NCI-H2081 (cell line): ENCODE results near the gene APBA2.

Experiments used
- DNase-seq, 2 experiments: peaks; one replicate each; lab custom pipeline; 2025; lab: John Stamatoyannopoulos, UW

APBA2 gene

GRCh38 chr15:29120593-29121368, 235.0 kb downstream of the APBA2 start:
- no peak for DNase-seq

- no peak for DNase-seq
These were observed 235.5 kb downstream of the APBA2 start for GRCh38 chr15:29121369-29121656.

- no peak for DNase-seq
These were observed 236.1 kb downstream of the APBA2 start for GRCh38 chr15:29121907-29122306.

- no peak for DNase-seq
These were observed 236.7 kb downstream of the APBA2 start for GRCh38 chr15:29122506-29122905.

- no peak for DNase-seq
These were observed 237.4 kb downstream of the APBA2 start for GRCh38 chr15:29123171-29123570.

DNA sequence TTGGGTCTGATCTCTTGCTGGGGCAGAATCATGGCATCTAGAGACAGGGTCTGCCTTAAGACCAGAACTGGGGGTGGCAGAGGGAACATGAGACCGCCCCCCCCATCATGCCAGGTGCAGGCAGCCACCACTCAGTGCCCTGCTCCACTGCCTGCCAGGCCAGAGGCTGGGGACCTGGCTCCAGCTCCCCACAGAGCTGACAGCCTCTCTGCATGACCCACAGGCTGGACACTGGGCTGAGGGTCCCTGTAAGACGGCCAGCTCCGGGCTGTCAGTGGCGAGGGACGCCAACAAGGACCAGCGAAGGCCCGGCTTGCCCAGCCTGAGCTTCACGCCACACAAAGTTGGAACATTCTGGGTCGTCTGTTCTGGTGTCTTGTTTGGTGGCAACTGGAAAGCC, 238.2 kb downstream of the APBA2 start:
- no peak for DNase-seq

GRCh38 chr15:29124581-29125381, 239.0 kb downstream of the APBA2 start:
- no peak for DNase-seq

DNA sequence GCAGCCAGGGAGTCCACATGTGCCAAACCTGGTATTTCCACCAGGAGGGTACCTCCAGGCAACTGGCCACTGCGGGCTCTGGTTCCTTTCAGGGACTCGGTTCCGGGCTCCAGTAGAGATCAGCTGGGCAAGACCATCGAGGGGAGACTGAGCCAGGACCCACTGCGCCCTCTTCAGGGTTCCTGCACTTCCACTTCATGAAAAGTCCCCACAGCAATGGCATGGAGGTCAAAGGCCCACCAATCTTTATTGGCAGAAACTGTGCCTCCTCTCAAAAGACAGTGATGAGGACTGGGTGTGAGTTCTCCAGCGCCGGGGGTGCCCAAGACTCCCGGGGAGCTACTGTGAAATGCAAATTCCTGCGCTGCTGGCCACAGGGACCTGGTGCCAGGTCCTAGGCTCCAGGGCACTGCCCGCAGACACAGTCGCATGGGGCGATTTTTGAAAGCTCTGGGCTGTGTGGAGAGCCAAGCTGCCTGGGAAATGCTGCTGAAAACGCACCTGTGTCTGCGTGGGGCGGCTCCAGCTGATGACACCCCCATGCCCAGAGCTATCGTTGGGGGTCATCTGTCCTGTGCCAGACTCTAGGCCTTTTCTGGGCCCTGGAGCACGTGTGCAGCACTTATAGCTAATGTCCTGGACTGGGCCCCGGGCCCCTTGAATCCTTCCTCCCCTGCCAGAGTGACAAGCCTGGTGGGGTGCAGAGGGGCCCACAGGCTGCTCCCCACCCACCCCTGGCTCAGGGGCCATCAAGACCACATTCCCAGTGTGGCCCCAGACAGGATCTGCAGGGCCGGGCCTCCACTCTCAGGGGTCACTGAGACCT, 239.8 kb downstream of the APBA2 start:
- DNase-seq, result no peak

DNA sequence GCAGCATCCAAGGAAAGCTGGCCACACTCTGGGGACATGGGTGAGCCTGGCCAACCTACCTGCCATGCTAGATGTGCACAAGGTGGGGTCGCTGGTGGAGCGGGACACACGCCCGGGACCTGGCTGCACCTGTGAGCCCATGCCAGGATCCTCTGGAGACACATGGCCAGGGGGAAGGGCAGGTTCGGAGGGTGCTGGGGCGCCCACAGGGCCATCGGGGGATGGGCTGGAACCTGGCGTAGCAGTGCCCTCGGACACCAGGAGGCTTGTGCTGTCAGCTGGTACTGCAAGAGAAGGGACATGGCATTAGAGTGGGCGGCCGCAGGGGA, 240.4 kb downstream of the APBA2 start:
- no peak for DNase-seq

DNA sequence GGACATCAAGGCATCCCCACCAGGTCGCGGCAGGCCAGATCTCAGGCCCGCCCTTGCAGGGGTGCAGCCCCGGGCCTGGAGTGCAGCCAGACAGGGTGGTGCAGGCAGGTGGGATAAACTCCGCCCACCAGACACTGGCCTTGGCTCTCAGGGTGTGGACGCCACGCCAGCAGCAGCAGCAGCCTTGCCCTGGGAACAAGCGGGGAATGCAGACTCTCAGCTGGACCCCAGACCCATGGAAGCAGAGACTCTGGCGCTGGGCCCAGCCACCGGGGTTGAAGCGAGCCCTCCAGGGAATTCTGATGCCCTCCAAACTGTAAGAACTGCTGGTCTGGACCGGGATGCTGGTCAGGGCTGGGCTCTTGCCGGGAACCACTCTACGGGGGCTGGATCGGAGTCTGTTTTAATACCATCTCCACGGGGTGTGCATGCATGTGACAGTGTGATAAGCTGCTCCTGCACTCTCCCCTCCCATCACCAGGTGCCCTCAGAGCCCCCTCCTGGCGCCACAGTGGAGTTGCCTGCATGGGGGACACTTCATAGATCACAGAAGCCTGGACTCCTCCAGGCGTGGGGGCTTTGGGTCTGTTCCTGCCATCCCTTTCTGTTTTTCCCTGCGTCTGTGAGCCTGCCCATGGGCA, 241.2 kb downstream of the APBA2 start:
- DNase-seq, result no peak

- DNase-seq, result no peak
These were observed 242.0 kb downstream of the APBA2 start for GRCh38 chr15:29127506-29128430.

GRCh38 chr15:29128671-29129070, 242.9 kb downstream of the APBA2 start:
- no peak for DNase-seq

DNA sequence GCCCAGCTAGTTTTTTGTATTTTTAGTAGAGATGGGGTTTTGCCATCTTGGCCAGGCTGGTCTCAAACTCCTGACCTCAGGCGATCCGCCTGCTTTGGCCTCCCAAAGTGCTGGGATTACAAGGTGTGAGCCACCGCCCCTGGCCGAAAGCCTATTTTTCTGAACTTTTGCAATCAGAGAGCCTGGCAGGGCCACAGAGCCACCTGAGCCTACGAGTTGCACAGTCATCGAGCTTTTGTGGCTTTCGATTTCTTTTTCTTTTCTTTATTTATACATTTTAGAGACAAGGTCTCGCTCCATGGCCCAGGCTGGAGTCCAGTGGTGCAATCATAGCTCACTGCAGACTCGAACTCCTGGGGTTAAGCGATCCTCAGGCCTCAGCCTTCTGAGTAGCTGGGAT, 243.4 kb downstream of the APBA2 start:
- DNase-seq, result no peak

- DNase-seq, result no peak
These were observed 244.2 kb downstream of the APBA2 start for GRCh38 chr15:29129926-29130325.

- DNase-seq, result no peak
These were observed 244.7 kb downstream of the APBA2 start for GRCh38 chr15:29130476-29130875.

- no peak for DNase-seq
These were observed 245.4 kb downstream of the APBA2 start for GRCh38 chr15:29130951-29131839.

DNA sequence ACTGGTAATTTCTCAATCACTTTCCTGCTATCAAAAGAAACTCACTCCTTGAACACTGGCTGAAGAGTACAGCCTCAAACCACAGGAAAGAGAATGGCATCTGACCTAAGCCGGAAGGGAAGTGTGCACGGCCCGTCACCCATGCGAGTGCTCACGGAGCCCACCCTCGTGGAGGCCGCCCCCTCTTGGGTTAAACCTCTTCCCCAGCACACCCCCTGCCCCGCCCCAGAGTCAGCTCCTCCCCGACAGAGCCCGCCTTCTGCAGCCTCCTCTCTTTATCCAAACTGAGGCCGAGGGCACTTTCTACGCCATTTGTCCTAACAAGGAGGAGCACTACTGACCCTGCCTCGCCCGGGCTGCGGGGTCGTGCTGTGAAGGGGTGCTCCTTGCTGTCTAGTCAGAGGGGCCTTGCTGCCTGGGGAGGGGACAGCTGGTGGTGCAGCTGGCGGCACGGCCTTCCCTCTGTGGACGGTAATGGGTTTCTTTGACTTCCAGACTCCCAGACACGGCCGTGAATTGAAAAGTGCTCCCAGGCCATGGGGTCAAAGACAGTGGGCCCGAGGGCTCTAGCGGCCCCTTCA, 246.2 kb downstream of the APBA2 start:
- no peak for DNase-seq

DNA sequence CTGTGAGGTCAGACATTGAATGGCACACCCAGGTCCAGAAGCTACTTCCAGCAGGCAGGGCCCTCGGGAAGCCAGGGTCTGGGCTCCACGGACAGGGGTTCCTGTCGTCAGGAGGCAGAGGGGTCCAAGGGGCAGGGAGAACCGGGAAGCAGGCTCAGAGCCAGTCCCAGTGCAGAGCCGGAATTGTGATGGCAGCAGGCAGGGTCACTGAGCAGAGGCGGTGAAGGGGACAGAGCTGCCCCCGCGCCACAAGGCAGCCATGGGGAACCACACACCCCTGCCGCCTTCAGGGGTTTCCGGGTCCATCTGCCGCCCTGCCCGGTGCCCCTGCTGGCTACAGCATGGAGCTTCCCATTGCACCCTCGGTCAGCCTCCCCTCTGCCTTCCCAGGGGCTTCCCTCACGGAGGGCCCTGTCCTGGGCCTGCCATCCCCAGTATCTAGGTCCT, 247.0 kb downstream of the APBA2 start:
- DNase-seq, result no peak

DNA sequence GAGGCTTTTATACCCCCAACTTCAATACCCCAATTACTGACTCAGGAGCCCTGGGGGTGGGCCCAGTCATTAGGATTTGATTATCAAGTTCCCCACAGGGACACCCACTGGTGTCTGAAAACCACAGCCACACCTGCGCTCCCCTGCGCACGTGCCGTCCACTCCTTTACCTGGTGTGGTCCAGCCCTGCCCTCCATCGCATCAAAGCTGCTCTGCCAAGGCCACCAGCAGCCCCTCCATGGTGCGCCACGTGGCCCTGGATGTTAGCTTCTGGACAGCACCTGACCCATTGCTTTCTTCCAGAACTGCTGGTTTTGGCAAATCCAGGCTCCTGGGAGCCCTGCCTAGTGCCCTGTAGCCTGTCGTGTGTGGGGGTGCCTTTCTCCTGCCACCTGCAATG, 247.5 kb downstream of the APBA2 start:
- DNase-seq, result no peak

- DNase-seq, result no peak
These were observed 248.0 kb downstream of the APBA2 start for GRCh38 chr15:29133791-29134190.
